Vagina (tissue), 2 donors: ENCODE data around the gene MIS18A.

ENCODE experiments used
- CTCF ChIP-seq, 3 experiments: fragments of 450-650 bp in 2 of 3; fragments of 200-600 bp in 1 of 3; sonication (generic) in 1 of 3; IDR thresholded peaks; one replicate each; pipeline ENCODE4 v1.5.1; 2017 to 2019; ENCODE audit warnings: antibody characterized with exemption in 3 of 3, mild to moderate bottlenecking in 2 of 3, moderate library complexity in 2 of 3
- POLR2A ChIP-seq, 2 donors: fragments of 450-650 bp; IDR thresholded peaks; one replicate each; pipeline ENCODE4 v1.6.1; 2017; ENCODE audit warnings: antibody characterized with exemption in 2 of 2, mild to moderate bottlenecking in 2 of 2, moderate library complexity in 2 of 2

- no peak for TF ChIP-seq POLR2A (IDR thresholded peaks at IDR 0.05)
- TF ChIP-seq CTCF (IDR thresholded peaks at IDR 0.05) = no peak
These were observed 46.9 kb upstream of the MIS18A start for GRCh38 chr21:32325706-32326105.
